ENCODE data around the gene HOXB2.
"Not testable (repeated sequence)": the region's sequence is repeated elsewhere in the genome, so short reads cannot be mapped to it uniquely, and the experiment has no call there.

The HOXB2 gene

GRCh38 chr17:48537316-48537715, 7.6 kb downstream of the HOXB2 start:
- DNase-seq = no peak

GRCh38 chr17:48535793-48536559, 8.9 kb downstream of the HOXB2 start:
- DNase-seq = not testable (repeated sequence)

GRCh38 chr17:48532261-48532660, 12.6 kb downstream of the HOXB2 start:
- no peak for DNase-seq

GRCh38 chr17:48530887-48531272, 14.0 kb downstream of the HOXB2 start, which contains the start of gene HOXB1:
Gene HOXB1, minus strand, starts transcription at chr17:48531011. Its CDS starts 107 bp downstream, at chr17:48530904.
- DNase-seq = no peak

GRCh38 chr17:48530208-48530886, 14.6 kb downstream of the HOXB2 start:
- DNase-seq = no peak

GRCh38 chr17:48529683-48530009, 15.3 kb downstream of the HOXB2 start:
- DNase-seq = no peak

- no peak for DNase-seq
Observed at GRCh38 chr17:48528936-48529682, 15.8 kb downstream of the HOXB2 start.

- DNase-seq = no peak
Observed at GRCh38 chr17:48528153-48528935, 16.6 kb downstream of the HOXB2 start.

- DNase-seq = no peak
Observed at GRCh38 chr17:48527547-48527932, 17.4 kb downstream of the HOXB2 start.

GRCh38 chr17:48526608-48527546, 18.0 kb downstream of the HOXB2 start:
- peak; percentile 43 for DNase-seq

GRCh38 chr17:48523010-48523409, 21.9 kb downstream of the HOXB2 start:
- no peak for DNase-seq

GRCh38 chr17:48522031-48522653, 22.8 kb downstream of the HOXB2 start:
- DNase-seq = peak; percentile 67

- no peak for DNase-seq
Observed at GRCh38 chr17:48520631-48521079, 24.3 kb downstream of the HOXB2 start.

- DNase-seq = no peak
Observed at GRCh38 chr17:48519427-48519826, 25.5 kb downstream of the HOXB2 start.

GRCh38 chr17:48517478-48517877, 27.4 kb downstream of the HOXB2 start:
- no peak for DNase-seq

- peak; percentile 13 for DNase-seq
Observed at GRCh38 chr17:48515925-48516900, 28.7 kb downstream of the HOXB2 start.

GRCh38 chr17:48514477-48514876, 30.4 kb downstream of the HOXB2 start:
- no peak for DNase-seq

GRCh38 chr17:48513666-48514455, 31.0 kb downstream of the HOXB2 start:
- DNase-seq = no peak

- DNase-seq = no peak
Observed at GRCh38 chr17:48513097-48513496, 31.8 kb downstream of the HOXB2 start.

All from NCI-H146 (cell line).